Endothelial cell of umbilical vein (primary cell): ENCODE data around the gene KDM4B. TPM values are rescaled to one million over a fixed set of nuclear protein-coding genes. Genes with fewer than 3 reads are reported as not detected.
A peak's percentile ranks its signal among the peaks of the same experiment; 100 is the strongest.

Source experiments
- BruUV-seq: library from RNA; stranded (reverse); fragments of 400-500 nt; replicated peaks from 2 replicates; lab custom pipeline; 2021; lab: Mats Ljungman, UMichigan
- CTCF ChIA-PET: fragments of 300-600, 350-600 bp; sonication (Branson Sonifier 250); formaldehyde crosslinking; loops from one replicate; lab custom pipeline; 2021; ENCODE audit warnings: antibody characterized with exemption, inconsistent platforms; lab: Charles Lee
- POLR2A ChIA-PET: fragments of 300-600, 350-600 bp; sonication (Branson Sonifier 250); formaldehyde crosslinking; loops from one replicate; lab custom pipeline; 2021; ENCODE audit warnings: antibody characterized with exemption, inconsistent platforms; lab: Charles Lee
- DNase-seq: peaks from one replicate; pipeline ENCODE4 v3.0.0-alpha.2; 2011; ENCODE audit warnings: low read depth, low spot score
- FAIRE-seq: peaks from 2 replicates; lab custom pipeline; 2011; peaks lifted over from hg19 to GRCh38; lab: Jason Lieb, UNC
- H2AFZ ChIP-seq: 2 replicates; pipeline ENCODE4 v1.6.0; 2012; ENCODE audit warnings: low read depth, low read length, control low read depth, inconsistent platforms
- H3K27ac ChIP-seq: 2 replicates; pipeline ENCODE4 v1.5.1; 2011; ENCODE audit warnings: low read depth, mild to moderate bottlenecking, control low read depth, low read length, moderate library complexity; ENCODE audit not compliant: insufficient read depth
- H3K27me3 ChIP-seq, 2 experiments: 2 replicates each; pipeline versions ENCODE4 v1.6.0 to v1.6.1; 2011; ENCODE audit warnings: low read length in 2 of 2, mixed read lengths in 1 of 2; ENCODE audit not compliant: control insufficient read depth in 2 of 2, insufficient read depth in 2 of 2
- H3K36me3 ChIP-seq, 2 experiments: 2 replicates in 1 of 2; 3 replicates in 1 of 2; pipeline ENCODE4 v1.5.1; 2011; ENCODE audit warnings: low read length in 2 of 2, mild to moderate bottlenecking in 1 of 2, moderate library complexity in 1 of 2; ENCODE audit not compliant: control insufficient read depth in 2 of 2, insufficient read depth in 2 of 2; ENCODE audit errors: extremely low read depth in 1 of 2
- H3K4me1 ChIP-seq: 3 replicates; pipeline ENCODE4 v1.5.1; 2011; ENCODE audit warnings: mild to moderate bottlenecking, low read length; ENCODE audit not compliant: control insufficient read depth, insufficient read depth; ENCODE audit errors: extremely low read depth
- H3K4me2 ChIP-seq: 2 replicates; pipeline ENCODE4 v1.6.1; 2011; ENCODE audit warnings: low read length, control low read depth, mixed read lengths; ENCODE audit not compliant: insufficient read depth
- H3K4me3 ChIP-seq, 3 experiments: fragments of 200-600 bp in 1 of 3; sonication (generic), shearing (Covaris generic) in 1 of 3; replicated peaks in 1 of 3; 2 replicates each; pipeline ENCODE4 v1.5.1; 2011 to 2016; ENCODE audit warnings: control low read depth in 3 of 3, low read length in 3 of 3, mild to moderate bottlenecking in 2 of 3, inconsistent platforms in 1 of 3, low read depth in 1 of 3, moderate library complexity in 1 of 3; ENCODE audit not compliant: insufficient read depth in 1 of 3
- H3K79me2 ChIP-seq: 2 replicates; pipeline ENCODE4 v1.6.0; 2012; ENCODE audit warnings: low read length, inconsistent platforms; ENCODE audit not compliant: control insufficient read depth, insufficient read depth
- H3K9ac ChIP-seq: replicated peaks from 2 replicates; pipeline ENCODE3; 2011; ENCODE audit warnings: low read length, control low read depth; ENCODE audit not compliant: insufficient read depth; ENCODE audit errors: extremely low read depth
- H3K9me1 ChIP-seq: replicated peaks from 3 replicates; pipeline ENCODE4 v1.6.0; 2011; ENCODE audit warnings: mild to moderate bottlenecking, low read length; ENCODE audit not compliant: control insufficient read depth, insufficient read depth; ENCODE audit errors: extremely low read depth
- H3K9me3 ChIP-seq: replicated peaks from 2 replicates; pipeline ENCODE4 v1.5.1; 2012; ENCODE audit warnings: low read length, inconsistent platforms; ENCODE audit not compliant: control insufficient read depth, insufficient read depth
- H4K20me1 ChIP-seq: replicated peaks from 2 replicates; pipeline ENCODE3; 2011; ENCODE audit warnings: mild to moderate bottlenecking, low read length; ENCODE audit not compliant: control insufficient read depth, insufficient read depth; ENCODE audit errors: extremely low read depth
- CTCF ChIP-seq, 2 donors: IDR thresholded peaks; 1 replicate in 1 of 2; 2 replicates in 1 of 2; pipeline ENCODE4 v1.5.1; 2011; ENCODE audit warnings: low read length in 2 of 2, mild to moderate bottlenecking in 2 of 2, moderate library complexity in 2 of 2, control low read depth in 1 of 2, inconsistent platforms in 1 of 2, low read depth in 1 of 2; ENCODE audit not compliant: insufficient read depth in 1 of 2; ENCODE audit errors: extremely low read depth in 1 of 2
- EZH2 ChIP-seq: IDR thresholded peaks from 2 replicates; pipeline ENCODE4 v1.6.1; 2012; ENCODE audit warnings: borderline replicate concordance, low read depth, mild to moderate bottlenecking, moderate library complexity, low read length, inconsistent platforms; ENCODE audit not compliant: severe bottlenecking
- FOS ChIP-seq: IDR thresholded peaks from 2 replicates; pipeline ENCODE4 v1.6.1; 2011; ENCODE audit warnings: mild to moderate bottlenecking, low read length, moderate library complexity, borderline replicate concordance; ENCODE audit not compliant: insufficient read depth
- GATA2 ChIP-seq: IDR thresholded peaks from 2 replicates; pipeline ENCODE4 v1.7.0; 2011; ENCODE audit warnings: low read depth, mild to moderate bottlenecking, moderate library complexity, mixed read lengths, low read length; ENCODE audit not compliant: insufficient read length, insufficient read depth
- JUN ChIP-seq: IDR thresholded peaks from 2 replicates; pipeline ENCODE4 v1.6.1; 2011; ENCODE audit warnings: borderline replicate concordance, low read depth; ENCODE audit not compliant: insufficient read length, insufficient read depth
- MAX ChIP-seq: IDR thresholded peaks from 2 replicates; pipeline ENCODE4 v1.6.1; 2011; ENCODE audit not compliant: insufficient read depth, insufficient read length
- POLR2A ChIP-seq: IDR thresholded peaks from 2 replicates; pipeline ENCODE4 v1.6.1; 2012; ENCODE audit warnings: low read depth, mild to moderate bottlenecking, control low read depth, low read length
- dilution Hi-C: fragments of 300-500 bp; cut with MboI; formaldehyde crosslinking; loops from one replicate; pipeline ENCODE4 v1.15.0; 2019; ENCODE audit warnings: low sequenced_read_pairs; ENCODE audit not compliant: extremely low pct_ligation_motif_present
- intact Hi-C: fragments of 100-400 bp; cut with micrococcal nuclease; formaldehyde crosslinking; loops from one replicate; pipeline ENCODE4 v1.10.0; 2022
- polyA plus RNA-seq, 4 experiments: library from polyadenylated mRNA; depleted of rRNA in 3 of 4; stranded (reverse) in 3 of 4; unstranded in 1 of 4; fragments of >200 nt; gene quantifications; 2 replicates each; pipeline versions ENCODE4 v1.2.1 to v1.2.3, GENCODE V29; 2011 to 2012; ENCODE audit warnings: missing spikeins in 1 of 4
- total RNA-seq: library from RNA; stranded (reverse); gene quantifications from 2 replicates; pipeline ENCODE4 v1.2.3, GENCODE V29; 2021

The KDM4B gene
- total and polyA plus RNA-seq, 2 donors (not counting 3 experiments of a cell fraction or from before 2014, with no cell fraction given), result 12.4 to 37.2 TPM

GRCh38 chr19:4976401-4977298 is 7.7 kb downstream of the KDM4B start:
- H3K4me2 ChIP-seq, result no peak overlapping the region
- BruUV-seq, result no TSS peak
- H3K36me3 ChIP-seq, result peaks cover 0 to 2% of the 10 kb centered on the region in 2 experiments
- no peak overlapping the region for H3K27ac ChIP-seq
- no peaks in the 10 kb centered on the region for H3K9me3 ChIP-seq
- TF ChIP-seq FOS (no peak), CTCF (IDR thresholded peaks at IDR 0.05; ENCODE audit: extremely low read depth in 1 of 2, insufficient read depth in 1 of 2, low read depth in 1 of 2, low read length in 2 of 2) (peak; percentile 21 to 38), EZH2 (no peak), MAX (no peak), JUN (no peak), GATA2 (no peak), POLR2A (no peak)
- DNase-seq, result peak; percentile 58
- intact Hi-C loops, result no loop called here
- ChIA-PET POLR2A (no interaction called here), CTCF (interaction anchor here (1.2 to 1.6 kb wide), 2 partner anchors 36 to 54 kb away, joined by 3 to 7 read pairs; no protein-coding TSS in a partner anchor)
- FAIRE-seq, result peak; percentile 86
- H3K9ac ChIP-seq, result no peak overlapping the region
- no peaks in the 10 kb centered on the region for H3K27me3 ChIP-seq
- dilution Hi-C loops, result no loop called here
- no peaks in the 10 kb centered on the region for H4K20me1 ChIP-seq
- H2AFZ ChIP-seq, result no peak overlapping the region
- H3K9me1 ChIP-seq, result no peaks in the 10 kb centered on the region
- peaks cover 6% of the 10 kb centered on the region for H3K4me1 ChIP-seq
- H3K4me3 ChIP-seq, result no peak overlapping the region
- H3K79me2 ChIP-seq, result peaks cover 50% of the 10 kb centered on the region
